Spleen (tissue), 7 donors: Measurements from ENCODE around the gene IQSEC1.

ENCODE experiments used
- CTCF ChIP-seq, 11 experiments: fragments of 200-600 bp in 7 of 11; fragments of 450-650 bp in 4 of 11; sonication (generic) in 4 of 11; IDR thresholded peaks in 8 of 11; conservative IDR thresholded peaks in 3 of 11; 1 replicate in 7 of 11; 2 replicates in 4 of 11; pipeline versions ENCODE4 v1.4.0 to v1.8.0; 2016 to 2021; ENCODE audit warnings: antibody characterized with exemption in 11 of 11, inconsistent platforms in 4 of 11, mild to moderate bottlenecking in 1 of 11
- POLR2AphosphoS5 ChIP-seq, 3 donors: sonication (generic); formaldehyde crosslinking; IDR thresholded peaks; one replicate each; pipeline ENCODE4 v1.5.1; 2017; ENCODE audit warnings: antibody characterized with exemption in 3 of 3
- donor health status: DM: no; HTN: no; CAD: no; lungs with moderate emphysema.
- donor health status: DM: no; HTN: no; CAD: no.
- donor health status: DM: no; HTN: no; CAD: no.

- no peak for TF ChIP-seq CTCF (IDR thresholded peaks at IDR 0.05 in 8 of 11, conservative IDR thresholded peaks at IDR 0.05 in 3 of 11)
- no peak for TF ChIP-seq POLR2AphosphoS5 (IDR thresholded peaks at IDR 0.05)
Measured at GRCh38 chr3:12856626-12857025, 216.6 kb downstream of the IQSEC1 start.
